Measurements from ENCODE around the gene TBKBP1.

DNA sequence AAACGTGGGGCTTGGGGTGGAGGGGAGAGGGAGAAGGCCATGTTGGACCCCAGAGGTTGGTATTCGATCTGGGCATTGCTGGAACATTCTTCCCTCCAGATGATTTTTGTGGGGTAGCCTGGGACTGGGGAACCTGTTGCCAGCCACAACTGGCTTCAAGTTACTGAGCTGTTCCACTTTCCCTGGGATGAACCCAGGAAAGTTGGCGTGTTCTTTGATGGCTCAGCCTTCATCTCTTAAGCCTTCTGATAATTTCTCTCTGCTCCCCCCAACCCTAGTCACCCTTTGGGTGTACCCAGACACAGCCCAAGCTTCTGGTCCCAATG lies 41.1 kb downstream of the TBKBP1 start:
- TF ChIP-seq, protein P1, sequence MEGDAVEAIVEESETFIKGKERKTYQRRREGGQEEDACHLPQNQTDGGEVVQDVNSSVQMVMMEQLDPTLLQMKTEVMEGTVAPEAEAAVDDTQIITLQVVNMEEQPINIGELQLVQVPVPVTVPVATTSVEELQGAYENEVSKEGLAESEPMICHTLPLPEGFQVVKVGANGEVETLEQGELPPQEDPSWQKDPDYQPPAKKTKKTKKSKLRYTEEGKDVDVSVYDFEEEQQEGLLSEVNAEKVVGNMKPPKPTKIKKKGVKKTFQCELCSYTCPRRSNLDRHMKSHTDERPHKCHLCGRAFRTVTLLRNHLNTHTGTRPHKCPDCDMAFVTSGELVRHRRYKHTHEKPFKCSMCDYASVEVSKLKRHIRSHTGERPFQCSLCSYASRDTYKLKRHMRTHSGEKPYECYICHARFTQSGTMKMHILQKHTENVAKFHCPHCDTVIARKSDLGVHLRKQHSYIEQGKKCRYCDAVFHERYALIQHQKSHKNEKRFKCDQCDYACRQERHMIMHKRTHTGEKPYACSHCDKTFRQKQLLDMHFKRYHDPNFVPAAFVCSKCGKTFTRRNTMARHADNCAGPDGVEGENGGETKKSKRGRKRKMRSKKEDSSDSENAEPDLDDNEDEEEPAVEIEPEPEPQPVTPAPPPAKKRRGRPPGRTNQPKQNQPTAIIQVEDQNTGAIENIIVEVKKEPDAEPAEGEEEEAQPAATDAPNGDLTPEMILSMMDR (IDR thresholded peaks at IDR 0.05; ENCODE audit: low read length): no peak
- no peak for TF ChIP-seq EZH2 (IDR thresholded peaks at IDR 0.05; ENCODE audit: borderline replicate concordance, low read length)

Data from OCI-LY1 (cell line).